Right forelimb (tissue), 1 donor: ENCODE results near the gene MOB4.
"Not testable (repeated sequence)": the region's sequence is repeated elsewhere in the genome, so short reads cannot be mapped to it uniquely, and the experiment has no call there.

Source experiments
- DNase-seq: peaks from one replicate; pipeline ENCODE4 v3.0.0-alpha.2; 2018

MOB4 gene

GRCh38 chr2:197515739-197516392 is at the start of gene MOB4:
Gene MOB4 (plus strand): TSS chr2:197516066. CDS start chr2:197516087, 21 bp downstream.
- peak; percentile 98 for DNase-seq

GRCh38 chr2:197472166-197472565 is 43.7 kb upstream of the MOB4 start:
- no peak for DNase-seq

- no peak for DNase-seq
Measured at GRCh38 chr2:197477797-197478196, 38.1 kb upstream of the MOB4 start.

- DNase-seq = no peak
Measured at GRCh38 chr2:197480165-197481036, 35.5 kb upstream of the MOB4 start.

- DNase-seq = not testable (repeated sequence)
Measured at GRCh38 chr2:197484248-197484647, 31.6 kb upstream of the MOB4 start.

- DNase-seq = no peak
Measured at GRCh38 chr2:197486175-197486574, 29.7 kb upstream of the MOB4 start.

GRCh38 chr2:197487385-197487784 is 28.5 kb upstream of the MOB4 start:
- DNase-seq = no peak

- DNase-seq = no peak
Measured at GRCh38 chr2:197495433-197496134, 20.3 kb upstream of the MOB4 start.

- no peak for DNase-seq
Measured at GRCh38 chr2:197496695-197497094, 19.2 kb upstream of the MOB4 start.

GRCh38 chr2:197497326-197497725 is 18.5 kb upstream of the MOB4 start:
- no peak for DNase-seq

GRCh38 chr2:197498235-197498936 is 17.5 kb upstream of the MOB4 start:
- DNase-seq = no peak

- peak; percentile 69 for DNase-seq
Measured at GRCh38 chr2:197498937-197499593, 16.8 kb upstream of the MOB4 start.

GRCh38 chr2:197499594-197500502 is 16.0 kb upstream of the MOB4 start, which contains the start of the genes HSPD1 and HSPE1:
Gene HSPD1 (minus strand): TSS chr2:197499840. CDS start chr2:197498848, 992 bp downstream.
Gene HSPE1 (plus strand): TSS chr2:197500379. CDS start chr2:197500437, 58 bp downstream.
- peak; percentile 99 for DNase-seq

GRCh38 chr2:197500503-197501131 is 15.2 kb upstream of the MOB4 start:
- peak; percentile 50 for DNase-seq

- DNase-seq = no peak
Measured at GRCh38 chr2:197502201-197502600, 13.7 kb upstream of the MOB4 start.

GRCh38 chr2:197502685-197503084 is 13.2 kb upstream of the MOB4 start:
- no peak for DNase-seq

GRCh38 chr2:197504000-197504399 is 11.9 kb upstream of the MOB4 start:
- DNase-seq = no peak

- DNase-seq = no peak
Measured at GRCh38 chr2:197504512-197504911, 11.4 kb upstream of the MOB4 start.

- no peak for DNase-seq
Measured at GRCh38 chr2:197506658-197507057, 9.2 kb upstream of the MOB4 start.

GRCh38 chr2:197513915-197514314 is 2.0 kb upstream of the MOB4 start:
- no peak for DNase-seq
